Left ventricle myocardium superior (tissue), 1 donor: ENCODE data around the gene FBXO27. TPM values are rescaled to one million over a fixed set of nuclear protein-coding genes. Genes with fewer than 3 reads are reported as not detected.
A peak's percentile ranks its signal among the peaks of the same experiment; 100 is the strongest.

Experiments used
- ATAC-seq: fragments of 200-7000 bp; cut with Tn5 transposase; one replicate; pipeline ENCODE4 v1.9.1; 2020; ENCODE audit warnings: mild to moderate bottlenecking, moderate library complexity
- DNase-seq: peaks from one replicate; pipeline ENCODE4 v3.0.0-alpha.2; 2020
- intact Hi-C: fragments of 100-400 bp; cut with micrococcal nuclease; formaldehyde crosslinking; loops from one replicate; pipeline ENCODE4 v1.11.0; 2022
- total RNA-seq: library from RNA; stranded (reverse); fragmentation: NEBNext Ultra II Directional; extraction: Animal tissue kit (Norgen Biotek cat#: 25700); gene quantifications from one replicate; pipeline ENCODE4 v1.2.1, GENCODE V29; 2021
- donor health status: DM: no; HTN: yes; CAD: no; lungs with severe emphysema.

The FBXO27 gene
- total RNA-seq, 1 donor from 2014 or later, result 9.7 TPM

- ATAC-seq (no peak), DNase-seq (no peak)
- intact Hi-C loops, result no loop called here
Observed at GRCh38 chr19:39047073-39047472, 14.7 kb upstream of the FBXO27 start.

DNA sequence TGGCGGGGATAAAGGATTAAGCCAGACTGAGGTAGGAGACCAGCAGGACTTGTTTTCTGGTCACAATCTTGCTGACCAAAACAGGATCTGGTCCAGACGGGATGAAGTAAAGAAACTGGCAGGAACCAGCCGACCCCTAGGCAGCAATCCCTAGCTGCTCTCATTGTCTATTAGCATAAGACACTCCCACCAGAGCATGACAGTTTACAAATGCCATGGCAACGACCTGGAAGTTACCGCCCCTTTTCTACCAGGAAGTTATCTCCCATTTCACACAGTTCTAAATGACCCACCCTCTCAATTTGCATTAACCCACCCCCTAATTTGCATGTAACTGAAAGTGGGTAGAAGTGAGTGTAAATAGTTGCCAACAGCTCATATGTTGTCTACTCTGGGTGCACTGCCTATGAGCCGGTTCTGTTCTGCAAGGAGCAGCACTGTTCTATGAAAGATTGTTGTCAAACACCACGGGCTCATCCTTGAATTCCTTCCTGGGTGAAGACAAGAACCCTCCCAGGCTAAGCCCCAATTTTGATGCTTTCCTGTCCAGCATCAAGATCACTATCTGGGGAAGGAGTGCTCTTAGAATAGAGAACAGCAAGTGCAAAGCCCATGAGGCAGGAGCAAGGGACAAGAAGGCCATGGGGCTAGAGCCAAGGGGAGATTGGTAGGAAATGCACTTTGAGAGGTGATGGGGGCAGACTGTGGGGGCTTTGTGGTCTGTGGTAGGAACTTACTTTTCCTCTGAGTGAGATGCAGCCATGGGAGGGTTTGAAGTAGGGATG, 13.9 kb upstream of the FBXO27 start:
- DNase-seq (no peak), ATAC-seq (no peak)
- intact Hi-C loops, result no loop called here

DNA sequence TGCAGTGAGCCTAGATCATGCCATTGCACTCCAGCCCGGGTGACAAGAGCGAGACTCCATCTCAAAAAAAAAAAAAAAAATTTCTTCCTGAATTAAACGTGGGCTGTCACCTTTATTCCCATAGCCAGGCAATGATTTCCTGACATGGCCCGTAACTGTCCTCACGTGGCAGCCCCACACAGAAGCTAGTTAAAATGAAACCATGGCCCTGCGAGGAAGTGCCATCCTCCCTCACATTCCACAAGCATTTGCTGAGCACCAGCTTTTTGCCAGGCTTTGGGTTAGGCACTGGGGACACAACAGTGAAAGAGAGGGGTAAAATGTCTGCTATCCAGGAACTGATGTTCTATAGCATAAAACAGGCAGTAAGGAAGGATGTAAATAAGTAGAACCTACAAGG, 13.2 kb upstream of the FBXO27 start:
- DNase-seq (no peak), ATAC-seq (no peak)
- intact Hi-C loops, result no loop called here

- intact Hi-C loops, result no loop called here
- DNase-seq (no peak), ATAC-seq (peak; percentile 57)
Observed at GRCh38 chr19:39038098-39038497, 5.7 kb upstream of the FBXO27 start.

DNA sequence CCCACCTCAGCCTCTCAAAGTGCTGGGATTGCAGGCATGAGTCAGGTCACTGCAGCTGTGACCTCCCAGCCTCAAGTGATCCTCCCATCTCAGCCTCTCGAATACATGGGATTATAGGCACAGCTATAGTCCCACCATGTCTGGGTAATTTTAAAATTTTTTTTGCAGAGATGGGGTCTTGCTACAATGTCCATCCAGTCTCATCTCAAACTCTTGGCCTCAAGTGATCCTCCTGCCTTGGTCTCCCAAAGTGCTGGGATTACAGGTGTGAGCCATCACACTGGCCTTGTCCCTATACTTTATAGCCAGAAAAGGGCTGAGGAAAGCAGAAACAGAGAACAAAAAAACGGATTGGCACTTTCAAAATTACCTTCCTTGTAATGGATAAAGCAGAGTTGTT, 4.8 kb upstream of the FBXO27 start:
- intact Hi-C loops, result no loop called here
- DNase-seq, result no peak
- no peak for ATAC-seq

GRCh38 chr19:39036581-39036980, 4.2 kb upstream of the FBXO27 start:
- intact Hi-C loops, result no loop called here
- DNase-seq (no peak), ATAC-seq (no peak)

DNA sequence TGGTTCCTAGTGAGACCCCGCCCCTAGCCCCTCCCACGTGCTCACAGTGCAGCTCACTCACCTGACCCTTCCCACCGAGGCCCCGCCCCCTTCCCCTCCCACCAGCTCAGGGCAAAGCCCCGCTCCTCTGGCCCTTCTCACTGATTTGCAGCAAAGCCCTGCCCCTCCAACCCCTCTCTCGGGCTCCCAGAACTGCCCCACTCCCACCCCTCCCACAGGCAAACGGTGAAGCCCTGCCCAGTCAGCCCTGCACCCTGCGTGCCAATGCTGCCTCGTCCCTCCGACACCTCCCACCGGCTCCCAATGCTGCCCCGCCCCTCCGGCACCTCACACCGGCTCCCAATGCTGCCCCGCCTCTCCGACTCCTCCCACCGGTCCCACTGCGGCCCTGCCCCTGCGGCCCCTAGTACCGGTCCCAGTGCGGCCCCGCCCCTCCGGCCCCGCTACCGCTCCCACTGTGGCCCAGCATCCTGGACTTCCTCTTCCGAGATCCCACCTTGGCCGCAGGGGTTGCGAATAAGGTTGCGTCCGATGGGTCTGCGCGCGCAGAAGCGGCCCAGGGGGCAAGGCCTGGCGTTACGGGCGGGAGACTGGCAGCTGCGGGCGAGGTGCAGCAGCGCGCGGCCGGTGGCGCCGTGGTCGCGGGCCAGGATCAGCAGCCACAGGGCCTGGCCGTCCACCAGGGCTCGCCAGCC, 834 bp downstream of the FBXO27 start:
- ATAC-seq, result peak; percentile 98
- DNase-seq, result peak; percentile 91
- intact Hi-C loops, result no loop called here

- peak; percentile 7 for ATAC-seq
- no peak for DNase-seq
- intact Hi-C loops, result no loop called here
Observed at GRCh38 chr19:39030854-39031367, 1.4 kb downstream of the FBXO27 start.

GRCh38 chr19:39024875-39025641, 7.3 kb downstream of the FBXO27 start:
- DNase-seq (no peak), ATAC-seq (no peak)
- intact Hi-C loops, result no loop called here

DNA sequence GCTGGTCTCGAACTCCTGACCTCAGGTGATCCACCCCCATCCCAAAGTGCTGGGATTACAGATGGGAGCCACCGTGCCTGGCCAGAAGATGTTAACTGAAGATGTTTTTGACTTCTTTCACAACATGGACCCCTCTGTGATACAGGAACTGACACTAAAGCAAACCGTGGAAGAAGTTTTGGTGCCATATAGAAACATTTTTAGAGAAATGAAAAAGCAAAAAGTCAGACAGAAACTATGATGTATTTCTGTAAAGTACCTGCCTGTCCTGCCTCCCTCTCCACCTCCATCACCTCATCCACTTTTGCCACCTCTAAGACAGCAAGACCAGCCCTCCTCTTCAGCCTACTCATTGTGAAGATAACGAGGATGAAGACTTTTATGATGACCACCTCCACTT, 11.3 kb downstream of the FBXO27 start:
- intact Hi-C loops, result no loop called here
- ATAC-seq, result no peak
- DNase-seq, result no peak

GRCh38 chr19:39017646-39018045, 14.7 kb downstream of the FBXO27 start:
- DNase-seq (no peak), ATAC-seq (no peak)
- intact Hi-C loops, result no loop called here

GRCh38 chr19:39017026-39017425, 15.3 kb downstream of the FBXO27 start:
- no peak for ATAC-seq
- intact Hi-C loops, result no loop called here

DNA sequence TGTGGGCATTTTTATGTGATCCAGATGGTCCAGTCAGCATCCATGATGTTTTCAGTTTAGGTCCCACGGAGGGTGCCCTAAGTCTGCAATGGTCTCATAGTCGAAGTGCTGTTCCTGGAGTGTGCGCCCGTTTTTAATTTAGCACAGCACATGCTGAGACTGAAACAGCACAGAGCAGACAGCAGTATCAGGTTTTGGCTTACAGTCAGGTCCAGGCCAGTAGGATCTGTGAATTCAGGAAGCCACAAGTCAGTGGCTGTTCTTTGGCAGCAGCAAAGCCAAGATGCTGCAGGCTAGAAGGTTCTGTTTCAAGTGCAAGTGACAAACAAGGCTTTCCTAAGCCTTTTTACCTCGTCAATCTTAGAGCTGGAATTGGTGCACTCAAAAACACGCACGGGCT, 18.3 kb downstream of the FBXO27 start:
- ATAC-seq (no peak), DNase-seq (no peak)
- intact Hi-C loops, result no loop called here

More at GRCh38 chr19:39017026-39017425, 15.3 kb downstream of the FBXO27 start:
- DNase-seq, result no peak

DNA sequence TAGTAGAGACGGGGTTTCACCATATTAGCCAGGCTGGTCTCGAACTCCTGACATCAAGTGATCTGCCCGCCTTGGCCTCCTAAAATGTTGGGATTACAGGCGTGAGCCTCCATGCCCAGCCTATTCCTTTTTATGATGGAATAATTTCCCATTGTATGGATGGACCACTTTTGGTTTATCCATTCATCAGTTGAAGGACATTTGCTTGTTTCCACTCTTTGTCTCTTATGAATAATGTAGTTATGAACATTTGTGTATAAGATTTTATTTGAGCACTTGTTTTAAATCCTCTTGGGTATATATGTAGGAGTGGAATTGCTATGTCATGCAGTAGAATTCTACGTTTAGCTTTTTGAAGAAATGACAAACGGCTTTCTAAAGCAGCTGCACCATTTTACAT, 23.3 kb downstream of the FBXO27 start:
- ATAC-seq (no peak), DNase-seq (no peak)
- intact Hi-C loops, result no loop called here

DNA sequence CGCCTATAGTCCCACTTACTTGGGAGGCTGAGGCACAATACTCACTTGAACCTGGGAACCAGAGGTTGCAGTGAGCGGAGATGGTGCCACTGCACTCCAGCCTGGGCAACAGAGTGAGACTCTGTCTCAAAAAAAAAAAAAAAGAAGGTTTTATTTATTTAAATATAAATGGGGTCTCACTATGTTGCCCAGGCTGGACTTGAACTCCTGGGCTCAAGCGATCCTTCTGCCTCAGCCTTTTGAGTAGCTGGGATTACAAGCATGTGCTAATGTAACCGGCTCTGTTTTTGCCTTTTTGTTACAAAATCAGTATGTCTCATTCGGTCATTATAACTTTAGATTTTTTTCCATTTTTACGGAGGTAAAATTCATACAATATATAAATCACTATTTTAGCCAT, 24.2 kb downstream of the FBXO27 start:
- DNase-seq, result no peak
- intact Hi-C loops, result no loop called here
- ATAC-seq, result no peak

DNA sequence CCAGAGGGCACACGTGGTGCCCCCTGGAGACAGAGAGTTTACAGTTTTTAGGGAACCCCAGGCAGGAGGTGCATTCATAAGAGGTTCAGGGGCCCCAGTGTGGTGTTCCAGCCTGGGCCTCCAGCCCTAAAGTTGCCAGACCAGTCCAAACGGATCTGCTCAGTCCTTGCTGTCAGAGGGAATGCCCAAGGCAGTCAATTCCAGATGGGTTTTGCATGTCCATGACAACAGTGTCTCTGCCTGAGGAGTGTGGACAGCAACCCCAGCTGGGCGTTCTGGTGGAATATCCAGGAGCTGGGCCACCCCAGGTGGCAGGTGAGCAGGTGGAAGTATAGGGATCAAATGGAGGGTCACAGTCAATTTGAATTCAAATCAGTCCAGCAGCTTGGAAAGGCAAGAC, 25.3 kb downstream of the FBXO27 start:
- intact Hi-C loops, result no loop called here
- DNase-seq (no peak), ATAC-seq (no peak)

DNA sequence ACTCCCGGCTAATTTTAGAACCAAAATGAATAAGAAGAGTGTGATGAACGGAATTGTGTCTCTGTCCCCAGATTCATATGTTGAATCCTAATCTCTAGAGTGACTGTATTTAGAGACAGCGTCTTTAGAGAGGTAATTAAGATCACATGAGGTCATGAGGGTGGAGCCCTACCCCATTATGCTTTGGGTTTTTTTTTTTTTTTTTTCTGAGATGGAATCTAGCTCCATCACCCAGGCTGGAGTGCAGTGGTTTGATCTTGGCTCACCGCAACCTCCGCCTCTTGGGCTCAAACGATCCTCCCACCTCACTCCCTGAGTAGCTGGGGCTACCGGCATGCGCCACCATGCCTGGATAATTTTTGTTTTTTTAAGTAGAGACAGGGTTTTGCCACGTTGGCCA, 27.9 kb downstream of the FBXO27 start:
- DNase-seq (no peak), ATAC-seq (no peak)
- intact Hi-C loops, result no loop called here

DNA sequence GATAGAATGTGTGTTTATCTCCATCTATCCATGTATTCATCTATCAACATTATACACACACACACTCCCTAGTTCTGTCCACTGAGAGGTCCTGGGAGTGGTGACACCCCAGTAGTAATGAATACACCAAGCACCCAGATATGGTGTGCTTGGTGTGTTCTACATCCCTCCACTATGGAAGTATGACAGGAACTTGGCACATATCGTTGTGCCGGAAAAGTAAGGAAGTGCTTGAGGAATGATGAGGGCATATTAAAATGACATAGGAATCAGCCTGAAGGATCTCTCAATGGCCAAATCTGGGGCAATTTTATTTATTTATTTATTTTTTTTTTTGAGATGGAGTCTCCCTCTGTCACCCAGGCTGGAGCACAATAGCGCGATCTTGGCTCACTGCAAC, 28.6 kb downstream of the FBXO27 start:
- DNase-seq, result no peak
- no peak for ATAC-seq
- intact Hi-C loops, result no loop called here

- ATAC-seq (no peak), DNase-seq (no peak)
- intact Hi-C loops, result no loop called here
Observed at GRCh38 chr19:39003188-39003587, 29.2 kb downstream of the FBXO27 start.

DNA sequence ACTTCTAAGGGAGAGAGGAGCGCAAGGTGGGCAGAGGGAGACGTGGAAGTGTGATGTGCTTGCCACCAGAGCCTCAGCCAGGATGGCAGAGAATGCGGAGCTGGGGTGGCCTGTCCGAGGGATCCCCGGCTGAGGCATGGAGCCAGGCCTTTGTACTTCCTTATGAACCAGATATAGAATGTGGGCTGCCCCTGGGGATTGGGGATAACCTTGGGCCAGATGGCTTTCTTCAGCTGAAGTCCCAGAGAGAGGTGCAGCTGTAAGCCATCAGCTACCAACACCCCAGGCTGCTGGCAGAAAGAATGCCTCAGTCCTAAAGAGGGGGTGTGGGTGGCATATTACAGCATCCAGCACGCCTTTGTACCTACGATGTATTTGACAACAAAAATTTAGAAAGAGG, 31.3 kb downstream of the FBXO27 start:
- intact Hi-C loops, result no loop called here
- DNase-seq (no peak), ATAC-seq (no peak)
